Measurements from ENCODE around the gene ATP13A5.
A peak's percentile ranks its signal among the peaks of the same experiment; 100 is the strongest.

Gene ATP13A5

DNA sequence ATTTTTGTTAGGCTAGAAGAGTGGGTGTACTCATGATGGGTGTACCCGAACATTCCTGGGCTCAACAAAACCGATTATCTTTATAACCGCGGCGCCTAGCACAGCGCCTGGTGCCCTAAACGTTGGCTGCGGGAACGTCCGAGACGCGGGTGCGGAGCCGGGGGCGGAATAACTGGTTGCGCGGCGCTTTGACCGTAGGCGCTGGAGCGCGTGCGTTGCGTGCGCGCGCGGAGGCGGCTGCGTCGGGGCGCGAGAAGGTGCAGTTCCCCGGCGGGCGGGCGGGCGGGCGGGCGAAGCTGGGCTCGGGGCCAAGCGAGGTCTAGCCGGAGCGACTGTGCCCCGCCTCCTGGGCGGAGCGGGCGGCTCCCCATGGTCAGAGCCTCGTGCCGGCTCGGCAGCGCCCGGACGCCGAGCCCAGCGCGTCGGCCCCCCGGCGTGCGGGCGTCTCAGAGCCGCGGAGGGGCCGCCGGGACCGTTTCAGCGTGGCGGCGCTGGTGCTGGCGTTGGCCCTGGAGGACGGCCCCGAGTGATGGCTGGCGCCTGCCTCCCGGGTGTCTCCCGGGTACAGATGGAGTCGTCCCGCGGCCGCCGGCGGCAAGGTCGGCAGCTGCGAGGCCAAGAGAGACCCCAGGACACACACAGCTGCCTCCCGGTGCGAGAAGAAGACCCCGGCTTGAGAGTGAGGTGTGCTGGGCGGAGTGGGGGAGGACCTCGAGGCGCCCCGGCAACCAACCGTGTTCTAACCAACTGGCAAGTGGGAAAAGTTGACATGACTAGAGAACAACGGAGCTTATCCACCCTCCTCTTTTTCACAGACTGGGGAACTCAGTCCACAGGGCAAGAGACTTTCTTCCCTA lies 137.5 kb downstream of the ATP13A5 start, which contains the start of gene PLAAT1:
PLAAT1 (plus strand) TSS at position 373 of the 857 bp plus-strand sequence. CDS start 14,429 bp downstream, outside the sequence.
- DNase-seq (ENCODE audit: extremely low spot score): peak; percentile 66
- CTCF ChIA-PET: interaction anchor here (1.1 kb wide), 1 partner anchor 15 kb away, joined by 3 read pairs; no protein-coding TSS in a partner anchor
- POLR2A ChIA-PET: no interaction called here
- TF ChIP-seq, protein P1, sequence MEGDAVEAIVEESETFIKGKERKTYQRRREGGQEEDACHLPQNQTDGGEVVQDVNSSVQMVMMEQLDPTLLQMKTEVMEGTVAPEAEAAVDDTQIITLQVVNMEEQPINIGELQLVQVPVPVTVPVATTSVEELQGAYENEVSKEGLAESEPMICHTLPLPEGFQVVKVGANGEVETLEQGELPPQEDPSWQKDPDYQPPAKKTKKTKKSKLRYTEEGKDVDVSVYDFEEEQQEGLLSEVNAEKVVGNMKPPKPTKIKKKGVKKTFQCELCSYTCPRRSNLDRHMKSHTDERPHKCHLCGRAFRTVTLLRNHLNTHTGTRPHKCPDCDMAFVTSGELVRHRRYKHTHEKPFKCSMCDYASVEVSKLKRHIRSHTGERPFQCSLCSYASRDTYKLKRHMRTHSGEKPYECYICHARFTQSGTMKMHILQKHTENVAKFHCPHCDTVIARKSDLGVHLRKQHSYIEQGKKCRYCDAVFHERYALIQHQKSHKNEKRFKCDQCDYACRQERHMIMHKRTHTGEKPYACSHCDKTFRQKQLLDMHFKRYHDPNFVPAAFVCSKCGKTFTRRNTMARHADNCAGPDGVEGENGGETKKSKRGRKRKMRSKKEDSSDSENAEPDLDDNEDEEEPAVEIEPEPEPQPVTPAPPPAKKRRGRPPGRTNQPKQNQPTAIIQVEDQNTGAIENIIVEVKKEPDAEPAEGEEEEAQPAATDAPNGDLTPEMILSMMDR (IDR thresholded peaks at IDR 0.05; ENCODE audit: control extremely low read depth, extremely low read depth, low read depth, missing control alignments): no peak

DNA sequence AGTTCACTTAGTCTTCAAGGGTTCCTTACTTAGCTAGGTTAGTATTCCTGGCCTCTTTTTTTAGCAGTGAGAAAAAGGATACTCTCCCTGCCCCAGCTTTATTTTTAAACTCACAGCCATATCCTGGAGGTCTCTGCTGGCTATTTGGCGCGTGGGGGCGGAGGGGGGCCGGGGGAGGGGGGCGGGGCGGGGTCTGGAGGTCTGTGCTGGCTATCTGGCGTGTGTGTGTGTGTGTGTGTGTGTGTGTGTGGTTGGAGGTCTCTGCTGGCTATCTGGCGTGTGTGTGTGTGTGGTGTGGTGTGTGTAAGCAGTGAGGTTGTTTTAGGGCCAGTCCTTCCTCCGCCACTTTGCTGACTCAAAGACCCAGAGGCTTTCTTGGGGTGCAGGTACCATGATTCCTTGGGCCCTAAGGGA lies 138.1 kb downstream of the ATP13A5 start:
- POLR2A ChIA-PET: no interaction called here
- CTCF ChIA-PET: interaction anchor here (1.1 kb wide), 1 partner anchor 14 kb away, joined by 3 read pairs; no protein-coding TSS in a partner anchor
- no peak for DNase-seq (ENCODE audit: extremely low spot score)
- TF ChIP-seq, protein P1 (IDR thresholded peaks at IDR 0.05; ENCODE audit: control extremely low read depth, extremely low read depth, low read depth, missing control alignments): no peak

DNA sequence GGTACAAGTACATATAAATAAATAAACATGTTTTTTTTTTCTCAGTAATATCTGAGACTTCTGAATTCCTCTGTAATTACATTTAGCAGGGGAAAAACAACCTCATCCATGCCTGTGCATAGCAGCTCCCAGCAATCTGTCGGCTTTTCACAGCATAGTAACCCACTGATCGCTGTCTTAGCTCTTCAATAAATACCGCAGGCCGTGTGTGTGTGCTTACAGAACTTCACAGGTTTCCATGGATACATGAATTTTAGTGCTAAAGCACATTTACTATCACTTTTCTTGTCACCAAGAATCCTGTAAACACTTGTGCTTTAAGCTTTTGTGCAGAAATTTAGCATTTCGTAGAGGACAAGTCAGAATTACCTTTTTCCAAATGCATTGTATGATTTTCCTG lies 141.5 kb downstream of the ATP13A5 start:
- DNase-seq (ENCODE audit: extremely low spot score): no peak
- ChIA-PET POLR2A (no interaction called here), CTCF (no interaction called here)
- TF ChIP-seq, protein P1 (IDR thresholded peaks at IDR 0.05; ENCODE audit: control extremely low read depth, extremely low read depth, low read depth, missing control alignments): no peak

DNA sequence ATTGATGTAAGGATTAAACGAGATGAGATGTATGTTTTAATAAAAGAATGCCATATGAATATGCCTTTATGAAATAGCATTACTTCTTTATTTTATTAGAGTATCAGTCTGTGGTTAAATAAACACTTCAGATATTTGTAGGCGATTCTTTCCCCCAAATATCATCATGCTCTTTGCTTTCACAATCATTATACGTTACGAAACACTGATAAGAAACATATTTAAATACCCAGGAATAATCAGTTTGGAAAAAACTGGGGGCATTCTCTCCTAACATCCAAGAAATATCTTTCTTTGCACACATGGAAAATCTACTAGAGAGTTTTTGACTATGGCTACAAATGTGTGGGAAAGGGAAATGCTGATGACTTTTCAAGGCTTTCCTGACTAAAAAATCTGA lies 142.0 kb downstream of the ATP13A5 start:
- CTCF ChIA-PET: no interaction called here

DNA sequence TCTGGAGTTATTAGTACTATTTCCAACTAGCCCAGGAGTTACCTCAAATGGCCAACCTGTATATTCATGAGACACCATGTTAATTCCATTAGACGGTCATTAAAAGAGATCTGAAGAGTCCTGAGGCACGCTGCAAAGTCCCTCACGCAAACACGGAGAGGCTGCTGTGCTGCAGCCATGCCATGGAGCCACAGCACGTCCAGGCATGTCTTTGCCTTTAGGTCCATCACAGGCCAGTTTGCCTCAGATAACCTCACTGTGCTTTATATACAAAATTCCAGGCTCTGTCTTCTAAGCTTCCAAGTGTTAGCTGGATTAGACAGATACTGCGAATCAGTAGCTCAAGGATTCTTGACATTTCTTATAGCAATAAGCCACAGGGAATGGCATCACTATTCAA lies 147.4 kb downstream of the ATP13A5 start:
- CTCF ChIA-PET: no interaction called here
- POLR2A ChIA-PET: no interaction called here
- no peak for DNase-seq (ENCODE audit: extremely low spot score)
- TF ChIP-seq, protein P1 (IDR thresholded peaks at IDR 0.05; ENCODE audit: control extremely low read depth, extremely low read depth, low read depth, missing control alignments): no peak

More for the DNA sequence above, 142.0 kb downstream of the ATP13A5 start:
- TF ChIP-seq, protein P1 (IDR thresholded peaks at IDR 0.05; ENCODE audit: control extremely low read depth, extremely low read depth, low read depth, missing control alignments): no peak
- no peak for DNase-seq (ENCODE audit: extremely low spot score)
- POLR2A ChIA-PET: no interaction called here

DNA sequence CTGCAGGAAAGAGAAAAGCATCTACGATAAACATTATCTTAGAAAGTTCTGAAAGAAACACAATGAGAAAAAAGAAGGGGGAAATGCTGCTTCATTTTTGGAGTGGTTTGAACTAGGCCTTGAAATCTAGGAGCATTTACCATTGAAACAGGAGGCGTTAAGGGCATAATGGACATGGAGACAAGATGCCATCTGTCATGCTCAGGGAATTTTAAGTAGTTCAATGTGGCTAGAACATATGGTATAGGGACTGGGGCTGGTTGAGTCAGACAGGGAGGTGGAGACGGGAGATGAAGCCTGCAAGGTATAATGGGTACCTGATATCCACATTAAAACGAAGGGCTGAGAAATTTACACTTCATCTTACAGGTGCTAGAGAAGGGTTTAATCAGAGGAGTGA lies 147.9 kb downstream of the ATP13A5 start:
- TF ChIP-seq, protein P1 (IDR thresholded peaks at IDR 0.05; ENCODE audit: control extremely low read depth, extremely low read depth, low read depth, missing control alignments): no peak
- ChIA-PET CTCF (no interaction called here), POLR2A (no interaction called here)
- DNase-seq (ENCODE audit: extremely low spot score): no peak

Measured in GM10248 (cell line).